ENCODE measurements around the gene RPL10. TPM values are rescaled to one million over a fixed set of nuclear protein-coding genes. Genes with fewer than 3 reads are reported as not detected.

RPL10 gene
- total RNA-seq, 2 experiments from 2014 or later, result 3,597 to 3,654 TPM

DNA sequence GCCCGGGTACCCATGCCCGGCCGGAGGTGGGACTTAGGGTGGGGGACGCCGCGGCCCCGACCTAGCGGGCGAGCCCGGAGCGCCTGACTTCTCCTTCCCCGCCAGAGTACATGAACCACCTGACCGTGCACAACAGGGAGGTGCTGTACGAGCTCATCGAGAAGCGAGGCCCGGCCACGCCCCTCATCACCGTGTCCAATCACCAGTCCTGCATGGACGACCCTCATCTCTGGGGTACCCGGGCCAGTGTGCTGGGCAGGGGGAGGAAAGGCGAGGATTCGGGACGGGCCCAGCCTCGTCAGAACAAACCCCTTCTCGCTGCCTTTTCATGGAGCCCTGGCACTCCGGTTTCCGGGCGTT is 13.8 kb downstream of the RPL10 start:
- ChIA-PET CTCF (interaction anchor here (0.9 to 1.8 kb wide), 4 partner anchors 13 to 115 kb away, joined by 3 to 8 read pairs (median 3); partner anchors contain the start of gene RPL10), POLR2A (interaction anchor here (0.6 to 2.8 kb wide), 7 partner anchors 12 to 410 kb away, joined by 3 to 35 read pairs (median 4); partner anchors contain the start of genes ATP6AP1, RPL10 and UBL4A)
- H3K27me3 Mint-ChIP-seq, result no peaks in the 10 kb centered on the region
- H3K4me3 Mint-ChIP-seq, result peak overlapping the region; percentile 80
- intact Hi-C loops (cut with micrococcal nuclease), result no loop called here
- H3K4me1 Mint-ChIP-seq (ENCODE audit: low read depth), result peaks cover 16% of the 10 kb centered on the region
- H3K9me3 Mint-ChIP-seq, result no peaks in the 10 kb centered on the region
- DNase-seq, result peak; percentile 74
- peaks cover 8% of the 10 kb centered on the region for H3K36me3 Mint-ChIP-seq
- peak overlapping the region; percentile 80 for H3K27ac Mint-ChIP-seq

GRCh38 chrX:154412468-154412867 is 14.3 kb downstream of the RPL10 start:
- peak; percentile 57 for DNase-seq
- CTCF ChIA-PET, result interaction anchor here (0.9 to 1.8 kb wide), 4 partner anchors 14 to 114 kb away, joined by 3 to 8 read pairs (median 3); partner anchors contain the start of gene RPL10
- Mint-ChIP-seq H3K9me3 (no peaks in the 10 kb centered on the region), H3K4me1 (ENCODE audit: low read depth) (peaks cover 16% of the 10 kb centered on the region), H3K36me3 (peaks cover 8% of the 10 kb centered on the region), H3K4me3 (peak overlapping the region; percentile 80), H3K27ac (peak overlapping the region; percentile 80), H3K27me3 (no peaks in the 10 kb centered on the region)
- intact Hi-C loops (cut with micrococcal nuclease), result no loop called here
- POLR2A ChIA-PET, result interaction anchor here (0.6 to 2.8 kb wide), 7 partner anchors 12 to 410 kb away, joined by 3 to 35 read pairs (median 4); partner anchors contain the start of genes ATP6AP1, RPL10 and UBL4A

GRCh38 chrX:154413142-154413541 is 15.0 kb downstream of the RPL10 start:
- H3K4me3 Mint-ChIP-seq, result no peak overlapping the region
- no peaks in the 10 kb centered on the region for H3K27me3 Mint-ChIP-seq
- ChIA-PET CTCF (interaction anchor here (1.7 to 1.8 kb wide), 2 partner anchors 14 kb away, joined by 3 to 8 read pairs; partner anchors contain the start of gene RPL10), POLR2A (interaction anchor here (1.8 to 2.8 kb wide), 2 partner anchors 13 to 74 kb away, joined by 4 to 35 read pairs; partner anchors contain the start of genes RPL10 and UBL4A)
- peaks cover 16% of the 10 kb centered on the region for H3K4me1 Mint-ChIP-seq (ENCODE audit: low read depth)
- no peaks in the 10 kb centered on the region for H3K9me3 Mint-ChIP-seq
- peak overlapping the region; percentile 80 for H3K27ac Mint-ChIP-seq
- intact Hi-C loops (cut with micrococcal nuclease), result no loop called here
- no peak for DNase-seq
- peaks cover 8% of the 10 kb centered on the region for H3K36me3 Mint-ChIP-seq

DNA sequence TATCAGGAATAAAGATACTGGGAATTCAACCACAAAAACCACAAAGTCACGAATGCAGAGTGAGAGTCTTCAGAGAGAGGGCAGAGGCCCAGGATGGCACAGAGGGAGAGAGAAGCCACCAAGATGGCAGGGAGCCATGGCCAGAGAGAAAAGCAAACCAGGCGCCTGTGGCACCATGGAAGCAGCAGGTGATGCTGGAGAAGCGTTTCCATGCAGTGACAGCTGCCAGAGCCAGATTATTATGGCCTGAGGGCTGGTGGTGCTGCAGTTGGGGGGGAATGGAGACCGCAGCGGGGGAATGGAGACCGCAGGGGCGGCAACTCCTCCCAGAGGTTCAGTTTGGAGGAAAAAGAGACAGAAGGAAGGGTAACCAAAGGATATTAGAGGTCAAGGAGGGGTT is 19.0 kb downstream of the RPL10 start:
- DNase-seq, result no peak
- H3K27ac Mint-ChIP-seq, result no peak overlapping the region
- CTCF ChIA-PET, result no interaction called here
- peaks cover 6% of the 10 kb centered on the region for H3K36me3 Mint-ChIP-seq
- intact Hi-C loops (cut with micrococcal nuclease), result no loop called here
- no peak overlapping the region for H3K4me3 Mint-ChIP-seq
- POLR2A ChIA-PET, result interaction anchor here (0.6 kb wide), 1 partner anchor 108 kb away, joined by 3 read pairs; no protein-coding TSS in a partner anchor
- no peaks in the 10 kb centered on the region for H3K9me3 Mint-ChIP-seq
- H3K27me3 Mint-ChIP-seq, result no peaks in the 10 kb centered on the region
- H3K4me1 Mint-ChIP-seq (ENCODE audit: low read depth), result peaks cover 5% of the 10 kb centered on the region

DNA sequence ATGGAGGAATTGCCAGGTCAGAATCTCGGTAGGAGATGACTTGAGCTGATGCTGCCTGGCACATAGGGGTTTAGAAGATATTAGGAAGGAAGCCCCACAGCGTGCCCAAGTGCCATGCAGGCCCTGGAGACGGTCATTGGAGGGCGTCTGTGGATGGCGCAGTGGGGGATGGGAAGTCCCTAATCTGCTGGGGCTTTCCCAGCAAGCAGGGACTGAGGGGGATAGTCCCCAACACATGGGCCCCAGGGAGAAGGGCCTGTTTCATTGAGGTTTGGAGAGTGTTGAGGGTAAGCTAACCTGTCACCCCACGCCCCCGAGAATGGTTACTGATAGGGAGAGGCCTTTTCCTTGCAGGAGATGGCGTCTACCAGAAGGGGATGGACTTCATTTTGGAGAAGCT is 21.0 kb downstream of the RPL10 start:
- peaks cover 4% of the 10 kb centered on the region for H3K36me3 Mint-ChIP-seq
- DNase-seq, result no peak
- no peaks in the 10 kb centered on the region for H3K4me1 Mint-ChIP-seq (ENCODE audit: low read depth)
- no peak overlapping the region for H3K4me3 Mint-ChIP-seq
- POLR2A ChIA-PET, result interaction anchor here (1.1 kb wide), 1 partner anchor 8 kb away, joined by 3 read pairs; no protein-coding TSS in a partner anchor
- intact Hi-C loops (cut with micrococcal nuclease), result no loop called here
- CTCF ChIA-PET, result interaction anchor here (0.6 kb wide), 1 partner anchor 23 kb away, joined by 3 read pairs; no protein-coding TSS in a partner anchor
- H3K9me3 Mint-ChIP-seq, result no peaks in the 10 kb centered on the region
- H3K27ac Mint-ChIP-seq, result no peak overlapping the region
- no peaks in the 10 kb centered on the region for H3K27me3 Mint-ChIP-seq

DNA sequence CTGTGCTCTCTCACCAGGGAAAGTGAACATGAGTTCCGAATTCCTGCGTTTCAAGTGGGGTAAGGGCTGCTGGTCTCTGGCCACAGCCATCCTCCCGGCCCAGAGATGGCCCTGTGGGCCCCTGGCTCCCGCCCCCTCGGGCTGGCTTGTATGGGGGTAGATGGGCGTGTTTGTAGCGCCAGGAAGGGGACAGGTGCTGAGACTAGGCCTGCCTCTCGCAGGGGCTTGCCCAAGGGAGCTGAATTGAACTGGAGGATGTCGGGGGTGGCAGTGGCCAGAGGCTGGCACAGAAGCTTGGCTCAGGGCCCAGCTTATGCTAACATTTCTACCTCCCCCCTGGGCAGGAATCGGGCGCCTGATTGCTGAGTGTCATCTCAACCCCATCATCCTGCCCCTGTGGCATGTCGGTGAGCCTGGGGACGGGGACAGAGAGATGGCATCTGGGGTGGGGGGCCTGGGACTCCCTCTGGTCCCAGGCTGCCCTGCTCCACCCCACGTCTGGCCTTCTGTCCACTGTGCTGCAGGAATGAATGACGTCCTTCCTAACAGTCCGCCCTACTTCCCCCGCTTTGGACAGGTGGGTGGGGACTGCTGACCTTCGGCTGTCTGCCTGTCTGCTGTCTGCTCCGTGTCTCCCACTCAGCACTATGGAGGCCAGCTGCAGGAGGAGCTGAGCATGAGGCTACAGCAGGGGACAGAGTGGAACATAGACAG is 21.7 kb downstream of the RPL10 start:
- no peak for DNase-seq
- Mint-ChIP-seq H3K27ac (no peak overlapping the region), H3K4me1 (ENCODE audit: low read depth) (no peaks in the 10 kb centered on the region), H3K9me3 (no peaks in the 10 kb centered on the region), H3K36me3 (peaks cover 4% of the 10 kb centered on the region), H3K4me3 (no peak overlapping the region), H3K27me3 (no peaks in the 10 kb centered on the region)
- ChIA-PET CTCF (no interaction called here), POLR2A (interaction anchor here (1.1 kb wide), 1 partner anchor 7 kb away, joined by 3 read pairs; no protein-coding TSS in a partner anchor)
- intact Hi-C loops (cut with micrococcal nuclease), result no loop called here

- ChIA-PET CTCF (no interaction called here), POLR2A (interaction anchor here (0.8 kb wide), 1 partner anchor 22 kb away, joined by 3 read pairs; the partner anchor contains the start of gene RPL10)
- DNase-seq, result no peak
- Mint-ChIP-seq H3K9me3 (no peaks in the 10 kb centered on the region), H3K27ac (no peak overlapping the region), H3K27me3 (no peaks in the 10 kb centered on the region), H3K4me3 (no peak overlapping the region), H3K36me3 (peaks cover 2% of the 10 kb centered on the region), H3K4me1 (ENCODE audit: low read depth) (no peaks in the 10 kb centered on the region)
- intact Hi-C loops (cut with micrococcal nuclease), result no loop called here
Measured at GRCh38 chrX:154420402-154420756, 22.2 kb downstream of the RPL10 start.

DNA sequence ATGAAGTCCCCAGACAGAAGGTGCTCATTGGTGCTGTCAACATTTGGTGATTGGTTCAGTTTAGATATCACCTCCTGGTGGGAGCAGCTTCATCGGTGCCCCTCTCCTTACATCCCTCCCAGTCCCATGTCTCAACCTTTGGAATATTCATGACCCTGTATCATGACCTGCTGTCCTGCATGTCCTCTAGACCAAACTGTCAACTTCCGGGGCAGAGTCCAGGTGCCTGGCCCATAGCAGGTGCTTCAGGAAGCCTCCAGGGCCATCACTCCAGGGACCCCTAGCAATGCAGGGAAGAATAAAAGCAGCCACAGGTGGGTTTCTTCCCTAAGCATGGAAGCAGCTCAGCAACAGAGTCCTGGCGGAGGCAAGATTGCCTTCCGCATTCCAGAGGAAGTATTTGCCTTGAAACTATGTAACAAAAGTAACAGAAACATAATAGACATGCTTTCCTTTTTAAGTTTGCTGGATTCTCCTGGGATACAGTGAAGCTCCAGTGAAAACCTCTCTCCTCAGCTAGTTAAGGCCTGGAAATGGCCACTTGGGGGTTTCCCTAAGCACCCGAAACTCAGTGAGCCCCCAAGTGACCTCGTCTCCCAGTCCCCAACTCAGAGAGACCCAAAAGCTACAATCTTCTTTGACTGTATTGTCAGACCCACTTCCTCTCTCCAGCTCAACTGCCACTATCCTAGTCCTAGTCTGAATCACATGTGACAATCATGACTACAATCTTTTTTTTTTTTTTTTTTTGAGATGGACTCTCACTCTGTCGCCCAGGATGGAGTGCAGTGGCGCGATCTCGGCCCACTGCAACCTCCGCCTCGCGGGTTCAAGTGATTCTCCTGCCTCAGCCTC is 29.0 kb downstream of the RPL10 start:
- DNase-seq, result no peak
- H3K27me3 Mint-ChIP-seq, result no peaks in the 10 kb centered on the region
- H3K27ac Mint-ChIP-seq, result peak overlapping the region; percentile 54
- H3K9me3 Mint-ChIP-seq, result no peaks in the 10 kb centered on the region
- peaks cover 2% of the 10 kb centered on the region for H3K36me3 Mint-ChIP-seq
- ChIA-PET POLR2A (interaction anchor here (1.0 to 2.1 kb wide), 2 partner anchors 8 to 15 kb away, joined by 3 to 4 read pairs; no protein-coding TSS in a partner anchor), CTCF (interaction anchor here (0.7 to 1.9 kb wide), 3 partner anchors 13 to 54 kb away, joined by 3 to 7 read pairs (median 3); no protein-coding TSS in a partner anchor)
- intact Hi-C loops (cut with micrococcal nuclease), result no loop called here
- peak overlapping the region; percentile 77 for H3K4me3 Mint-ChIP-seq
- H3K4me1 Mint-ChIP-seq (ENCODE audit: low read depth), result peaks cover 17% of the 10 kb centered on the region

DNA sequence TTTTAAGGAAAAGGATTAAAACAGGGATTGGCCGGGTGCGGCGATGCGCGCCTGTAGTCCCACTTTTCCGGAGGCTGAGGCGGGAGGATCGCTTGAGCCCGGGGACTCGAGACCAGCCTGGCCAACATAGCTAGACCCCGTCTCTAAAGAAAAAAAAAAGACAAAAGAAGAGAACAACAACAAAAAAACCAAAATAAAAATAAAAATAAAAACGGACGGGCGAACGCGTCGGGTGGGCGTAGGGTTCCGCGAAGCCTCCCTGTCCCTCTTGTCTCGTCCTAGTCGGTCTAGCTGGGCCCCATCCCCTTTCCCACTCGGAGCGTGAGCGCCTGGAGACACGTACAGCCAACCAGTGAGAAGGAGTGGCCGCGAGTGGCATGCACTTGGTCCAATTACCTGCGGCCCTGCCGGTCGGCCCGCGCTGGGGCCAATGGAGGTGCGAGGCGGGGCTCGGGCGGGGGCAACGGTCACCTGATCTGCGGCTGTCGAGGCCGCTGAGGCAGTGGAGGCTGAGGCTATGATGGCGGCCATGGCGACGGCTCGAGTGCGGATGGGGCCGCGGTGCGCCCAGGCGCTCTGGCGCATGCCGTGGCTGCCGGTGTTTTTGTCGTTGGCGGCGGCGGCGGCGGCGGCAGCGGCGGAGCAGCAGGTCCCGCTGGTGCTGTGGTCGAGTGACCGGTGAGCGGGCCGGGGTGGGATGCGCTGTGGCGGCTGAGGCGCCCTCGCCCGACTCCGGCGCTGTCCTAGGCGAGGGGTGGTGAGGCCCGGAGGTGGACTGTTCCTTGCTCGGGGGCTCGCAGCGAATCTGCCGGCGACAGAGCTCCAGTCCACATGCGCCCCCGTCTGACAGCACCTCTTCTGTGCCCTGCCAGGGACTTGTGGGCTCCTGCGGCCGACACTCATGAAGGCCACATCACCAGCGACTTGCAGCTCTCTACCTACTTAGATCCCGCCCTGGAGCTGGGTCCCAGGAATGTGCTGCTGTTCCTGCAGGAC is 30.3 kb downstream of the RPL10 start, which contains the start of gene ATP6AP1:
TSS of gene ATP6AP1 (plus strand) at position 502 of the 996 bp plus-strand sequence. CDS start at position 518, 16 bp downstream.
- Mint-ChIP-seq H3K4me1 (ENCODE audit: low read depth) (peaks cover 17% of the 10 kb centered on the region), H3K4me3 (peak within 1 kb of the TSS; percentile 77), H3K36me3 (peaks cover 2% of the 10 kb centered on the region), H3K9me3 (no peaks in the 10 kb centered on the region), H3K27me3 (no peaks in the 10 kb centered on the region), H3K27ac (peak within 1 kb of the TSS; percentile 69)
- intact Hi-C loops (cut with micrococcal nuclease), result no loop called here
- ChIA-PET POLR2A (interaction anchor here (0.7 to 2.1 kb wide), 5 partner anchors 7 to 27 kb away, joined by 3 to 6 read pairs (median 4); partner anchors contain the start of genes FAM50A and TAFAZZIN), CTCF (interaction anchor here (0.9 to 1.9 kb wide), 4 partner anchors 17 to 99 kb away, joined by 3 to 7 read pairs (median 4); partner anchors contain the start of gene RPL10)
- peak; percentile 94 for DNase-seq

GRCh38 chrX:154429711-154430110 is 31.5 kb downstream of the RPL10 start:
- H3K9me3 Mint-ChIP-seq, result no peaks in the 10 kb centered on the region
- intact Hi-C loops (cut with micrococcal nuclease), result no loop called here
- peaks cover 2% of the 10 kb centered on the region for H3K36me3 Mint-ChIP-seq
- ChIA-PET POLR2A (interaction anchor here (1.0 to 1.5 kb wide), 4 partner anchors 9 to 30 kb away, joined by 3 to 6 read pairs (median 4); partner anchors contain the start of gene FAM50A), CTCF (interaction anchor here (0.9 to 1.6 kb wide), 3 partner anchors 18 to 97 kb away, joined by 3 to 5 read pairs (median 4); partner anchors contain the start of gene RPL10)
- H3K4me1 Mint-ChIP-seq (ENCODE audit: low read depth), result peaks cover 17% of the 10 kb centered on the region
- peak; percentile 26 for DNase-seq
- no peaks in the 10 kb centered on the region for H3K27me3 Mint-ChIP-seq
- peak overlapping the region; percentile 77 for H3K4me3 Mint-ChIP-seq
- H3K27ac Mint-ChIP-seq, result peak overlapping the region; percentile 69
